ENCODE measurements around the gene BMP6.

BMP6 gene

GRCh38 chr6:7832904-7833750, 107.2 kb downstream of the BMP6 start:
- TF ChIP-seq CTCF (conservative IDR thresholded peaks at IDR 0.05; ENCODE audit: low read depth, low read length) = no peak
- DNase-seq (ENCODE audit: low read depth) = no peak

DNA sequence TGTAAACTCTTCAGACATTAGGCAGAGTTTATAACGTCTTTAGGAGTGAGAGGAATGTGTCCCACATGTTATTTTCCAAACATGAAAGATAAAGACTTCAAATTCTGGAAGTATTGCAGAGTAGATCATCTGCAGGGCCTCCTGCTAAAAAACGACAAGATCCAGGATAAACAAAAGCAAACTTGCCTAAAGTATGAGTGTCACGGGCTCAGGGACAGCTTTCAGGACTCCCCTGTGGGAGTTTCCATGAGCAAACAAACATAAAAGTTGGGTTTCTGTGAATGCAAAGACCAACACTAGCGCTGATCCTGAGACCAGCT, 107.8 kb downstream of the BMP6 start:
- TF ChIP-seq CTCF (conservative IDR thresholded peaks at IDR 0.05; ENCODE audit: low read depth, low read length) = no peak
- peak; percentile 12 for DNase-seq (ENCODE audit: low read depth)

More at GRCh38 chr6:7832904-7833750, 107.2 kb downstream of the BMP6 start:
- no peak overlapping the region for H3K4me3 ChIP-seq (ENCODE audit: low read depth, low read length)

DNA sequence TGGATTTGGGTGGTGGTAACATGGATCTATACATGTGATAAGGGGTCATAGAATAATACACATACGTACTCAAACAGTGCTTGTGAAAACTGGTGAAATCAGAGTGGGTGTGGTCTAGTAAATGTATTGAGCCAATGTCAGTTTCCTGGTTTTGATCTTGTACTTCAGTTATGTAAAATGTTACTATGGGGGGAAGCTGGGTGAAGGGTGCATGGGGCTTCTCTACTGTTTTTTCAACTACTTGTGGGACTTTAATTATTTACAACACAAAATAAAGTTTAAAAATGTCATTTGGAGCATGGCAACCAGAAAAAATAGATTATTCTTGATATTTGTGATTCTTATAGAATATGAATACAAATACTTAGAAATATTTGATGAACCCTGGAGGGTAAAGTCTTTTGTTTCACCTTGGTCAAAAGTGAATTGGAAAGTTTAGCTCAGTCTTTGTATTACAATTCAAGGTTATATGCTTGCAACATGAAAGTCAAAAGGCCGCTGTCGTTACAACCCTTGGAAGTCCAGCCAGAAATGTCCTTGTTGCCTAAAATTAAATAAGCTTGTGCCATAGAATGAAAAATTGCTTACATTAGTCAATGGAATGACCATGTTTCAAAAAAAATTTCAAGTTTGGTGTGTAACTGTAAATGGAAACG, 110.6 kb downstream of the BMP6 start:
- no peak overlapping the region for H3K4me3 ChIP-seq (ENCODE audit: low read depth, low read length)
- DNase-seq (ENCODE audit: low read depth) = no peak
- TF ChIP-seq CTCF (conservative IDR thresholded peaks at IDR 0.05; ENCODE audit: low read depth, low read length) = no peak

More for the DNA sequence above, 107.8 kb downstream of the BMP6 start:
- H3K4me3 ChIP-seq (ENCODE audit: low read depth, low read length) = no peak overlapping the region

DNA sequence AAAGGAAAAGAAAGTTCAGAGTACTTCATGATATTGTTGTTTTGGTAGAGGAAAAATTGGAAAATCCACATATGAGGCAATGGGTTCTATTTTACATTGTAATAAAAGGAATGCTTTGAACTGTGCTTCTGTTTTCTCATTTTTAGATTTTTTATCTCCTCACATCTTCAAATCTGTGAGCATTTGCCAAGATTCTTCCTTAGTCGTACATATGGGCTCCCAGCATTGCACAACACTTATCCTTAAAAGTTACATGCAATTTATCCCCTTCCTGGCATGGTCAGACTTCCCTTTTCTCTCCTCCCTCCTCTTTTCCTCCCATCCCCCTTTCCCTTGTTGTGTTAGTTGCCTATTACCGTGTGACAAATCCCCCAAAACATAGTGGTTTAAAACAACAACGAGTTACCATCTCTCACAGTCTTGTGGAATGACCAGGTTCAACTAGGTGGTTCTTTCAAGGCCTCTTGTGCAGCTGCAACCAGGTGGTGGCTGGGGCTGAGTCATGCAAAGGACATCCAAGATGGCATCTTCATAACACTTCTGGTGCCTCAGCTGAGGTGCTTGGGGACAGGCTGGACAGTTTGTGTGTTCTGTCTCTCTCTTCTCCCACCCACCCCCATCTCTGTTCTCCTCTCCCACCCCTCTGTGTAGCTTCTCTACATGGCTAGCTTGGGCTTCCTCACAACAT, 116.0 kb downstream of the BMP6 start:
- TF ChIP-seq CTCF (conservative IDR thresholded peaks at IDR 0.05; ENCODE audit: low read depth, low read length) = no peak
- H3K4me3 ChIP-seq (ENCODE audit: low read depth, low read length) = no peak overlapping the region
- no peak for DNase-seq (ENCODE audit: low read depth)

- peak; percentile 74 for DNase-seq (ENCODE audit: low read depth)
- no peak overlapping the region for H3K4me3 ChIP-seq (ENCODE audit: low read depth, low read length)
- TF ChIP-seq CTCF (conservative IDR thresholded peaks at IDR 0.05; ENCODE audit: low read depth, low read length) = peak; percentile 73
Measured at GRCh38 chr6:7846966-7847818, 121.3 kb downstream of the BMP6 start.

DNA sequence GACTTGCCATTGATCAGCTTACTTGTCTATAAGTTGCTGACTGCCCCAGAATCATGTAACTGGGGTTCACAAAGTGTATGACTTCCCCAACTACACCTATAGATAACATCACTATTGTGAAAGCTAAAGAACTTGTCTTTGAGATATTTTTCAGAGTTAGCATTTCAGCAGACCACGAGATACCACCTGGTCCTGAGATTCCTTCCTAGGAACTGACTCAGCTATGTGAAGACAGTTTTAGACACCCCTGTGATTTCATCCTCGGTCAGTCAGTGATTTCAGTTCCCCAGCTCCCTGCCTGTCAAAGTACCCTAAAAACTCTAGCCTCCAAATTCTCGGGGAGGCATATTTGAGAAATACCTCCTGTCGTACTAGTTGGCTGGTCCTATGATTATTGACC, 122.3 kb downstream of the BMP6 start:
- H3K4me3 ChIP-seq (ENCODE audit: low read depth, low read length) = no peak overlapping the region
- no peak for TF ChIP-seq CTCF (conservative IDR thresholded peaks at IDR 0.05; ENCODE audit: low read depth, low read length)
- DNase-seq (ENCODE audit: low read depth) = peak; percentile 23

Data from choroid plexus epithelial cell (primary cell).